GM19240 (cell line): ENCODE results near the gene NTN3.
"Not testable (repeated sequence)": the region's sequence is repeated elsewhere in the genome, so short reads cannot be mapped to it uniquely, and the experiment has no call there.

Source experiments
- DNase-seq: peaks from one replicate; pipeline ENCODE4 v3.0.0; 2011; ENCODE audit warnings: low spot score; ENCODE audit not compliant: insufficient read length

Gene NTN3

GRCh38 chr16:2441143-2441804 is 29.8 kb upstream of the NTN3 start:
- DNase-seq: not testable (repeated sequence)

- no peak for DNase-seq
Measured at GRCh38 chr16:2443555-2443954, 27.5 kb upstream of the NTN3 start.

- no peak for DNase-seq
Measured at GRCh38 chr16:2447920-2448583, 23.0 kb upstream of the NTN3 start.

- DNase-seq: no peak
Measured at GRCh38 chr16:2449118-2449517, 22.0 kb upstream of the NTN3 start.

GRCh38 chr16:2450535-2450934 is 20.6 kb upstream of the NTN3 start:
- DNase-seq: no peak

- DNase-seq: no peak
Measured at GRCh38 chr16:2450975-2451381, 20.1 kb upstream of the NTN3 start.

GRCh38 chr16:2451851-2452320 is 19.2 kb upstream of the NTN3 start:
- no peak for DNase-seq

GRCh38 chr16:2452650-2453049 is 18.4 kb upstream of the NTN3 start:
- no peak for DNase-seq

- DNase-seq: no peak
Measured at GRCh38 chr16:2455081-2455845, 15.8 kb upstream of the NTN3 start.

GRCh38 chr16:2456551-2457153 is 14.4 kb upstream of the NTN3 start:
- DNase-seq: no peak

- no peak for DNase-seq
Measured at GRCh38 chr16:2457267-2457666, 13.8 kb upstream of the NTN3 start.

GRCh38 chr16:2457946-2458345 is 13.2 kb upstream of the NTN3 start:
- DNase-seq: no peak

- DNase-seq: no peak
Measured at GRCh38 chr16:2458887-2459646, 12.0 kb upstream of the NTN3 start.

- peak; percentile 100 for DNase-seq
Measured at GRCh38 chr16:2459647-2460390, 11.3 kb upstream of the NTN3 start, which contains the start of gene TEDC2. Gene TEDC2, plus strand, starts transcription at chr16:2460109. Its CDS starts 36 bp downstream, at chr16:2460145.

GRCh38 chr16:2460391-2460713 is 10.7 kb upstream of the NTN3 start:
- no peak for DNase-seq

GRCh38 chr16:2460916-2461315 is 10.2 kb upstream of the NTN3 start:
- DNase-seq: no peak

- DNase-seq: no peak
Measured at GRCh38 chr16:2462031-2462866, 8.8 kb upstream of the NTN3 start.

- DNase-seq: no peak
Measured at GRCh38 chr16:2464333-2464732, 6.8 kb upstream of the NTN3 start.

- no peak for DNase-seq
Measured at GRCh38 chr16:2465653-2466415, 5.3 kb upstream of the NTN3 start.
